Measurements from ENCODE around the gene KAT7.
A peak's percentile ranks its signal among the peaks of the same experiment; 100 is the strongest.

KAT7 gene

DNA sequence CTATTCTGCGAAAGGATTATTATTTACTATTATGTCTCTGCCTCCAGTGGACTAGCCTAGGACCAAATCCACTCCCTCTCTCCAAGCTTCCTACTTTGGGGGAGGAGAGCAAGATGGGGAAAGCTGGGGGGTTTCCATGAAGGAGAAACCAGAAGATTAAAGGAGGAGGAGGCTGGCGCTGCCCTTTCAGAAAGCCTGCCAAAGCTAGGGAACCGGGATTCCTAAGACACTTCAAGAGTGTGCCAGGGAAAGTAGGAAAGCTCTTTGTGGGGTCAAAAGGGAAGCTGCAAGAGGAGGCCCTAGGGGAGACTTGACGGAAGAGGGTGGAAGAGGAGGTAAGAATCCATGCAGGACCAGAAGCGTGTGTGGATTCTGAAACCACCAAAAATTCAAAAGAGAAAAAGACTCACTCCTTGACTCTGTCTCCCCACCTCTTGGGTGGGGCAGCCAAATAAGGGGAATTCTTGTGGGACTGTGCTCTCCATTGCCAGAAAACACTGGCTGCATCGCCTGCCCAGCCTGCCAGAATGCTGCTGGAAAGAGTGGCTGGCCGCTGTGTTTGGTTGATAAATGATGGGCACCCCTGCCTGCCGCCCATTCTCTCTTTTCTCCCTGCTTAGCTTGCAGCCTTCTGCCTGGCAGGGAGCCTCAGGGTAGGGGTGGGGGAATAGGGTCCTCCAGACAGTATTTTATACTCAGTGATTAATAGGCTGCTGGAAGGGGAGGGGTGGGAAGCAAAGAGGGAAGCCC is 11.8 kb upstream of the KAT7 start:
- TF ChIP-seq CTCF (conservative IDR thresholded peaks at IDR 0.05; ENCODE audit: low read depth, low read length) = no peak
- no peak overlapping the region for H3K4me3 ChIP-seq (ENCODE audit: low read depth, low read length)
- no peak for DNase-seq (ENCODE audit: low read depth)

DNA sequence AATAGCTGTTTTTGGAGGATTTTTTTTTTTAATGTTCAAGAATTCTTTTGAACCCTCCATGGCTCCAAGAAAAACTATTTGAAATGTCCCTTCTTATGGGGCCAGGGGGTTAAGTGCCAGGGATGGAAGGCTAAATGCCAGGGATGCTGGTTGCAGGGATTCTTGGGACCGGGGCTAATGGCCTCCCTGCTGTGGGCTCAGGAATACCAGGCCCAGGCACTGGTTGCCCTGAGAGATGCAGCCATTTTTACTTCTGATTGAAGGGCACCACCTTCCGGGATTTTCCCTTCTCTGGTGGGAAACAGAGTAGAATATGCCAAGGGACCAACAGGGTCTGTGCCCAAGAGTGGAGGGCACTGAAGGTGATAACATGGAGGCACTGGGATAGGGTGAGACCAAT is 10.9 kb upstream of the KAT7 start:
- no peak overlapping the region for H3K4me3 ChIP-seq (ENCODE audit: low read depth, low read length)
- DNase-seq (ENCODE audit: low read depth) = no peak

DNA sequence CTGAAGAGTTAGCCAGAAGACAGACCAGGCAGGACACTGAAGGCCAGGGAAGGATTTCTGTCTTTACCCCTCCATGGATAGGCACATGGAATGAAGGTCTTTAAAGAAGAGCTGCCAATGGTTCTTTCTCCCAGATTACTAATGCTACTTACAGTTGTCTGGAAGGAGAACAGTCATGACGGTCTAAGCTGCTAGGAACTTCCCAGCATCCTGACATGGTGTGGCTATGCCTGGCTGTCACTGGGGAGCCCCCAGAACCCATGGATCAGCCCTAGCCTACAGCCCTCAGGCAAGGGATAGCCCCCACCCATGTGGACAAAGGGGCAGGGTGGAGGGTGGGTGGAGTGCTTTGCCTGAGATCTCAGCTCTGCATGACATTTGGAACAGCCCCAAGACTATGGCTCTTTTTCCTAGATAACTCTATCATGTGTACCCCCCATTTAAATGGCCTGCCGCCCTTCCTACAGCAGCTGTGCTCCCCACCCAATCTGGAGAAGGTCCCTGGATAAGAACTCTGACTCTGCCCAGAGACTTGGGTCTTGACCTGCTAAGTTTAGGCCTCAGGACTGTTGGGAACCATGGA is 9.2 kb upstream of the KAT7 start:
- no peak for DNase-seq (ENCODE audit: low read depth)
- no peak overlapping the region for H3K4me3 ChIP-seq (ENCODE audit: low read depth, low read length)
- no peak for TF ChIP-seq CTCF (conservative IDR thresholded peaks at IDR 0.05; ENCODE audit: low read depth, low read length)

More for the DNA sequence above, 10.9 kb upstream of the KAT7 start:
- TF ChIP-seq CTCF (conservative IDR thresholded peaks at IDR 0.05; ENCODE audit: low read depth, low read length) = no peak

DNA sequence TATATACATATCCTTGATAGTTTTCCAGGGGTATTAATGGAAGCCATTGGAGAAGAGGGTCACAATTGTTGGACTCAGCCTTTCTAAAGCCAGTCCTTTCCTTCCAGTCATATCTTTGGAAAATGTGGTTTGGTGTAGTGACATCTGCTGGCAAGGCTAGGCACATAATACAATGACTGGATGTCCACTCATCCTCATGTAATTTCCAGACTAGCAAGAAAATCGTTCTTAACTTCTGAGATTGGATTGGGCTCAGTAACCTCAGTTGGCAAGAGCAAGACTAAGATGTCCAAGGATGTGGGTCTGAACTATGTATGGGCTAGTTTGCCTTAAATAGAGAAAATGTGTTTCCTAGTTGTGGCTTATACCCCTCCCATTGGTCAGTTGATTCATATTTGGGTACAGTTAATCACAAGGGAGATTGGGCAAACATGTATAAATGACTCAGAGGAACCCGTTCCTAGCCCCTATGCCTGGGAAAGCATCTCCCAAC is 8.7 kb upstream of the KAT7 start:
- no peak overlapping the region for H3K4me3 ChIP-seq (ENCODE audit: low read depth, low read length)
- DNase-seq (ENCODE audit: low read depth) = peak; percentile 82
- TF ChIP-seq CTCF (conservative IDR thresholded peaks at IDR 0.05; ENCODE audit: low read depth, low read length) = peak; percentile 73

GRCh38 chr17:49783071-49783715 is 5.3 kb upstream of the KAT7 start:
- no peak overlapping the region for H3K4me3 ChIP-seq (ENCODE audit: low read depth, low read length)
- DNase-seq (ENCODE audit: low read depth) = no peak
- no peak for TF ChIP-seq CTCF (conservative IDR thresholded peaks at IDR 0.05; ENCODE audit: low read depth, low read length)

DNA sequence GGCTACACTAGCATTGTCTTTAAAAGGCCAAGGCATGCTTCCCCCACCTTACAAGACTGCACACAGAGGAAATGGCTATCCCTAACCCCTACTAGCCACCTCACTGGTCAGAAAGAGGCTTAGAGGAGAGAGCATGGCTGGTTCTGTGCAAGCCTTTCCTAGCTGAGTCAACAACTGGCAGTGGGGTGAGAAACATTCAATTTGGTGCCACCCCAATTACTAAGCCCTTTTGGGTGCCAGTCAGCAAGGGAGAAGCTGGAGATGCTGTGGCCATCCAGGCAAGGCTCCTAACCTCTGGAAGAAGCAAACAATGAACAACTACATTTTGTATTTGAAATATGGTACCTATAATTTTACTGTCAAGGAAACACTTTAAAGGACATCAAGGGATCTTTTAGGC is 4.7 kb upstream of the KAT7 start:
- H3K4me3 ChIP-seq (ENCODE audit: low read depth, low read length) = no peak overlapping the region
- TF ChIP-seq CTCF (conservative IDR thresholded peaks at IDR 0.05; ENCODE audit: low read depth, low read length) = no peak
- no peak for DNase-seq (ENCODE audit: low read depth)

Measured in choroid plexus epithelial cell (primary cell).